Measurements from ENCODE around the gene GLIS1. TPM values are rescaled to one million over a fixed set of nuclear protein-coding genes. Genes with fewer than 3 reads are reported as not detected.

GLIS1 gene
- total and polyA plus RNA-seq, 8 donors = 0.06 to 0.26 (median 0.13) TPM; not detected in 4

DNA sequence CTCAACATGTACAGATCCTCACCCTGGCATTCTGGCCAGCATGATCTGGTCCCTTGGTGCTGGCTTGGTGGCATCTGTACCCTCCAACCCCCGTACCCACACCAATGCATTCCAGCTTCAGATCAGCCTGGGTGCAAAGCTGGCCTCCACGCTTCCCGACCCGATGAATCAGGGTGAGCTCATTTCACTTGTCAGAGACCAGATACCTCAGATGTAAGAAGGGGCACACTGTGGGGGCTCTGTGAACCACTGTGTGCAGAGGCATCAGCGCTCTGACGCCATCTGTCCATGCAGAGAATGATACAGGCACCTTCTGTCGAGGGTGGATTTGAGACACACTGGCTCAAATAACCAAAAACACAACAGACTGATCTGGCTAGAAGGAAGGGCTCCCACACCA, 203.1 kb downstream of the GLIS1 start:
- TF ChIP-seq, protein P1, sequence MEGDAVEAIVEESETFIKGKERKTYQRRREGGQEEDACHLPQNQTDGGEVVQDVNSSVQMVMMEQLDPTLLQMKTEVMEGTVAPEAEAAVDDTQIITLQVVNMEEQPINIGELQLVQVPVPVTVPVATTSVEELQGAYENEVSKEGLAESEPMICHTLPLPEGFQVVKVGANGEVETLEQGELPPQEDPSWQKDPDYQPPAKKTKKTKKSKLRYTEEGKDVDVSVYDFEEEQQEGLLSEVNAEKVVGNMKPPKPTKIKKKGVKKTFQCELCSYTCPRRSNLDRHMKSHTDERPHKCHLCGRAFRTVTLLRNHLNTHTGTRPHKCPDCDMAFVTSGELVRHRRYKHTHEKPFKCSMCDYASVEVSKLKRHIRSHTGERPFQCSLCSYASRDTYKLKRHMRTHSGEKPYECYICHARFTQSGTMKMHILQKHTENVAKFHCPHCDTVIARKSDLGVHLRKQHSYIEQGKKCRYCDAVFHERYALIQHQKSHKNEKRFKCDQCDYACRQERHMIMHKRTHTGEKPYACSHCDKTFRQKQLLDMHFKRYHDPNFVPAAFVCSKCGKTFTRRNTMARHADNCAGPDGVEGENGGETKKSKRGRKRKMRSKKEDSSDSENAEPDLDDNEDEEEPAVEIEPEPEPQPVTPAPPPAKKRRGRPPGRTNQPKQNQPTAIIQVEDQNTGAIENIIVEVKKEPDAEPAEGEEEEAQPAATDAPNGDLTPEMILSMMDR (IDR thresholded peaks at IDR 0.05) = no peak

DNA sequence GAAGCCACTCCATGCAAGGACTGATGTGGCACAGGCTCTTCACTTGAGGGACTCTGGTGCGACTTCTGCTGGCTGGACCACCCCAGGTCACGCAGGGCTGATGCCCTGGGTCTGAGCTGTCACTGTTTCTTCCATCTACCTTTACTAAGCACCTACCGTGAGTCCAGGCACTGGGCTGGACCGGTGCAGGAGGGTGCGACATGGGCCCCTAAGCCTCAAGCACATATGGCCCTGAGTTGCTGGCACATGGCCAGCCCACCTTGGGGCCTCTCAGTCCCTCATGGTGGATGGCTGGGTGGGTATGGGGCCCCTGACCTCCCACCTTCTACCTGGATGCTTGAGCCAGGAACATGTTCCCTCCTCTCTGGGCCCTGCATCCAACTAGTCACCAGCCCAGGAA, 203.7 kb downstream of the GLIS1 start:
- WGBS, 2 donors = 85 to 88% methylated on average over 5 of the region's 5 CpGs
- ATAC-seq (no peak), DNase-seq (no peak), FAIRE-seq (no peak)
- Histone ChIP-seq H3K4me3 (no peak overlapping the region), H3K27ac (no peak overlapping the region), H3K4me1 (no peaks in the 10 kb centered on the region), H3K9me3 (no peaks in the 10 kb centered on the region), H3K36me3 (no peaks in the 10 kb centered on the region), H3K27me3 (no peaks in the 10 kb centered on the region)
- intact Hi-C loops (cut with DNase I) = no loop called here
- TF ChIP-seq, protein P1 (IDR thresholded peaks at IDR 0.05) = no peak

More for the DNA sequence above, 203.1 kb downstream of the GLIS1 start:
- intact Hi-C loops (cut with DNase I) = no loop called here
- no peak for ATAC-seq
- H3K36me3 ChIP-seq = no peaks in the 10 kb centered on the region
- 72 to 85% methylated on average over 7 of the region's 7 CpGs for WGBS, 2 donors
- H3K27me3 ChIP-seq = no peaks in the 10 kb centered on the region
- no peak overlapping the region for H3K27ac ChIP-seq
- DNase-seq = no peak
- H3K4me3 ChIP-seq = no peak overlapping the region
- H3K9me3 ChIP-seq = no peaks in the 10 kb centered on the region
- no peak for FAIRE-seq
- no peaks in the 10 kb centered on the region for H3K4me1 ChIP-seq

DNA sequence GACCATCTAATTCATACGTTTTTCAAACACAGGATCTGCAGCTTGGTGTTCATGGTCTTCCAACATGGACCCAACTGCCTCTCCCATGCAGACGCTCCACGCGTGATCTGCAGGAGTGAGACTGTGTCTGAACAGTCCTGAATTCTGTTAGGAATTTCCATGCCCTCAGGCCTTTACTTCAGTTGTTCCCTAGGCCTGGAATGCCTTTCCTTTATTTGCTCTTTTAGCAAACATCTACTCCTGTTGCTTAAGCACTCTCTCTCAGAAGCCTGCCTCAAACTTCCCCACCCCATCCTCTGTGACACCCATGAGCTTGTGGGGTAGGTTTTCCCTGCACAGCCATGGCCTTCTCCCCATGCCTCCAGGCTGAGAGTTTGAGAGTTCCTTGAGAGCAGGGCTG, 206.1 kb downstream of the GLIS1 start:
- Histone ChIP-seq H3K4me3 (no peak overlapping the region), H3K27ac (no peak overlapping the region), H3K9me3 (no peaks in the 10 kb centered on the region), H3K36me3 (no peaks in the 10 kb centered on the region), H3K4me1 (no peaks in the 10 kb centered on the region), H3K27me3 (no peaks in the 10 kb centered on the region)
- TF ChIP-seq, protein P1 (IDR thresholded peaks at IDR 0.05) = no peak
- intact Hi-C loops (cut with DNase I) = no loop called here
- ATAC-seq = no peak
- DNase-seq = no peak
- no peak for FAIRE-seq
- WGBS, 2 donors = 74 to 83% methylated on average over 4 of the region's 4 CpGs

DNA sequence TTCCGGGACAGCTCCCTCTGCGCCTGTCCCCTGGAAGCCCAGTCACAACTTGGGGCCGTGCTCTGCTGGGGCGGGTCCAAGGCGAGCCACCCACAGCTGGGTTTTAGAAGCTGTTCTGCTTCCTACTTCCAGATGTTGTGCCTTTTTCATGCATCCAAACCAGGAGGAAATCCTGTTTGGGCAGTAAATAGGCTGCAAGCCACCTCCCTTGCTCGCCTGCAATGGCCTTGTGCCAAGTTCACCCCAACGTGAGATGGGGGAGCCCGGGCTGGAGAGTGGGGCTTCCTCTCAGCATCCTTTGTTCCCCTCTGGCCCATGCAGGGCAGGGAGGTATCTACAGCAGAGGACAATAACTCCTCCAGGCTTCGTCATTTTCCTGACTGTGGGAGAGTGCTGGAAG, 206.6 kb downstream of the GLIS1 start:
- DNase-seq (no peak), ATAC-seq (no peak), FAIRE-seq (no peak)
- Histone ChIP-seq H3K36me3 (no peaks in the 10 kb centered on the region), H3K27me3 (no peaks in the 10 kb centered on the region), H3K4me3 (no peak overlapping the region), H3K4me1 (no peaks in the 10 kb centered on the region), H3K9me3 (no peaks in the 10 kb centered on the region), H3K27ac (no peak overlapping the region)
- WGBS, 2 donors = 66 to 72% methylated on average over 9 of the region's 9 CpGs
- intact Hi-C loops (cut with DNase I) = no loop called here
- TF ChIP-seq, protein P1 (IDR thresholded peaks at IDR 0.05) = no peak

DNA sequence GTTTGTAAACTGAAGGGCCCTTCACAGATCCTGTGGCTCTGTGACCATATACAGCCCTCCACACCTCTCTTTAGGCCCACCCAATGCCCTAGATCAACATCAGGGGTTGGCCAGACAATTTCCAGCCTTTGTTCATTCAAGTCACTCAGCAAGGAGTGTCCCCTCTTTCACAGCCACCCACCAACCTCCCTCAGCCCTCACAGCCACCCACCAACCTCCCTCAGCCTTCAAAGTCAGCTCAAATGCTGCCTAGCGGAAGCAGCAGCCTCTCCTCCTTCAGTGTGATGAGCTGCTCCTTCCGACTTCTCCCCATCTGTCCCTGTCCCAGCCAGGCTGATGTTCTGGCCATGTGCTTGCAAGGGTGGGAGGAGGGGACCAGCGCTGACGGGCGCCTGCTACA, 208.4 kb downstream of the GLIS1 start:
- WGBS, 2 donors = 85 to 91% methylated on average over 5 of the region's 5 CpGs
- DNase-seq (no peak), ATAC-seq (no peak), FAIRE-seq (no peak)
- no peak overlapping the region for H3K27ac ChIP-seq
- no peaks in the 10 kb centered on the region for H3K36me3 ChIP-seq
- TF ChIP-seq, protein P1 (IDR thresholded peaks at IDR 0.05) = no peak
- no peaks in the 10 kb centered on the region for H3K27me3 ChIP-seq
- H3K9me3 ChIP-seq = no peaks in the 10 kb centered on the region
- no peak overlapping the region for H3K4me3 ChIP-seq
- intact Hi-C loops (cut with DNase I) = no loop called here
- no peaks in the 10 kb centered on the region for H3K4me1 ChIP-seq
